BJ (cell line): ENCODE measurements around the gene FBXO28. TPM values are rescaled to one million over a fixed set of nuclear protein-coding genes. Genes with fewer than 3 reads are reported as not detected.

Experiments used
- CTCF ChIA-PET: fragments of 350-600 bp; formaldehyde crosslinking; extraction: SDS; loops from one replicate; lab custom pipeline; 2021; ENCODE audit warnings: antibody characterized with exemption, inconsistent platforms; lab: Yijun Ruan, JAX
- POLR2A ChIA-PET: fragments of 300-600 bp; sonication (Branson Sonifier 250); formaldehyde crosslinking; extraction: SDS; loops from one replicate; lab custom pipeline; 2021; ENCODE audit warnings: antibody characterized with exemption; lab: Charles Lee
- DNase-seq: peaks from one replicate; pipeline ENCODE4 v3.0.0-alpha.2; 2011; ENCODE audit warnings: low read depth
- H3K27me3 ChIP-seq: 2 replicates; pipeline ENCODE4 v1.6.0; 2011; ENCODE audit warnings: low read length; ENCODE audit not compliant: control insufficient read depth, insufficient read depth
- H3K36me3 ChIP-seq: 2 replicates; pipeline ENCODE4 v1.5.1; 2011; ENCODE audit warnings: low read length; ENCODE audit not compliant: control insufficient read depth, insufficient read depth
- H3K4me3 ChIP-seq: 2 replicates; pipeline ENCODE4 v1.5.1; 2011; ENCODE audit warnings: low read depth, mild to moderate bottlenecking, control low read depth, low read length
- CTCF ChIP-seq: IDR thresholded peaks from 2 replicates; pipeline ENCODE4 v1.5.1; 2011; ENCODE audit warnings: low read depth, mild to moderate bottlenecking, control low read depth, inconsistent platforms, low read length, moderate library complexity; ENCODE audit not compliant: insufficient read depth
- polyA plus RNA-seq: library from polyadenylated mRNA; depleted of rRNA; stranded (reverse); fragments of >200 nt; gene quantifications from 2 replicates; pipeline ENCODE4 v1.2.3, GENCODE V29; 2011

FBXO28 gene
- polyA plus RNA-seq, 1 experiment: 10.8 TPM

GRCh38 chr1:224114787-224115175, 870 bp downstream of the FBXO28 start:
- peaks cover 2% of the 10 kb centered on the region; the same call in 1 of the 2 replicates for H3K27me3 ChIP-seq
- CTCF ChIA-PET: interaction anchor here (0.5 to 1.2 kb wide), 2 partner anchors 7 to 219 kb away, joined by 3 to 6 read pairs; no protein-coding TSS in a partner anchor
- POLR2A ChIA-PET: no interaction called here
- peak overlapping the region; percentile 98 for H3K4me3 ChIP-seq
- DNase-seq: no peak
- no peak for TF ChIP-seq CTCF
- H3K36me3 ChIP-seq: no peaks in the 10 kb centered on the region

- no peak for DNase-seq
- ChIA-PET POLR2A (no interaction called here), CTCF (interaction anchor here (0.7 to 1.6 kb wide), 7 partner anchors 8 to 243 kb away, joined by 3 to 22 read pairs (median 3); partner anchors contain the start of gene NVL)
- no peaks in the 10 kb centered on the region for H3K27me3 ChIP-seq
- no peaks in the 10 kb centered on the region for H3K36me3 ChIP-seq
- no peak for TF ChIP-seq CTCF
- H3K4me3 ChIP-seq: no peak overlapping the region
These were observed 2.2 kb downstream of the FBXO28 start for GRCh38 chr1:224116131-224116530.

GRCh38 chr1:224118688-224119087, 4.8 kb downstream of the FBXO28 start:
- Histone ChIP-seq H3K4me3 (no peak overlapping the region), H3K27me3 (no peaks in the 10 kb centered on the region), H3K36me3 (no peaks in the 10 kb centered on the region)
- no peak for TF ChIP-seq CTCF
- ChIA-PET CTCF (interaction anchor here (1.3 to 1.8 kb wide), 2 partner anchors 211 to 215 kb away, joined by 3 to 5 read pairs; partner anchors contain the start of gene NVL), POLR2A (no interaction called here)
- no peak for DNase-seq

- no peak for DNase-seq
- CTCF ChIA-PET: interaction anchor here (0.9 kb wide), 1 partner anchor 211 kb away, joined by 4 read pairs; no protein-coding TSS in a partner anchor
- no peaks in the 10 kb centered on the region for H3K27me3 ChIP-seq
These were observed 9.2 kb downstream of the FBXO28 start for GRCh38 chr1:224123136-224123535.

GRCh38 chr1:224124220-224124619, 10.3 kb downstream of the FBXO28 start:
- DNase-seq: no peak
- CTCF ChIA-PET: interaction anchor here (0.6 to 1.5 kb wide), 4 partner anchors 8 to 367 kb away, joined by 3 to 4 read pairs (median 3); no protein-coding TSS in a partner anchor
- no peak for TF ChIP-seq CTCF
- no peak overlapping the region for H3K4me3 ChIP-seq
- POLR2A ChIA-PET: no interaction called here
- no peaks in the 10 kb centered on the region for H3K36me3 ChIP-seq
- no peaks in the 10 kb centered on the region for H3K27me3 ChIP-seq

More at GRCh38 chr1:224123136-224123535, 9.2 kb downstream of the FBXO28 start:
- POLR2A ChIA-PET: no interaction called here
- H3K36me3 ChIP-seq: no peaks in the 10 kb centered on the region
- no peak for TF ChIP-seq CTCF
- H3K4me3 ChIP-seq: no peak overlapping the region
